PC-9 (cell line): ENCODE measurements around the gene LAGE3. TPM values are rescaled to one million over a fixed set of nuclear protein-coding genes. Genes with fewer than 3 reads are reported as not detected.
A peak's percentile ranks its signal among the peaks of the same experiment; 100 is the strongest.

Experiments used
- BruUV-seq: library from RNA; stranded (reverse); fragments of 400-500 nt; replicated peaks from 2 replicates; lab custom pipeline; 2021; lab: Mats Ljungman, UMichigan
- CTCF ChIA-PET: fragments of 300-600 bp; sonication (Branson Sonifier 250); formaldehyde crosslinking; loops from one replicate; lab custom pipeline; 2022; ENCODE audit warnings: antibody characterized with exemption; lab: Charles Lee
- POLR2A ChIA-PET: fragments of 300-600 bp; sonication (Branson Sonifier 250); formaldehyde crosslinking; loops from one replicate; lab custom pipeline; 2022; ENCODE audit warnings: antibody characterized with exemption; ENCODE audit not compliant: unreplicated experiment; lab: Charles Lee
- DNase-seq, 2 experiments: peaks; one replicate each; pipeline versions ENCODE4 v3.0.0 to v3.0.0-alpha.2; 2015 to 2022; ENCODE audit warnings: mixed read lengths in 1 of 2
- H2AFZ ChIP-seq: fragments of 200-600 bp; sonication (generic); 2 replicates; pipeline ENCODE4 v1.8.1; 2017; ENCODE audit warnings: antibody characterized with exemption
- H3F3A ChIP-seq: fragments of 200-600 bp; sonication (generic); 2 replicates; pipeline ENCODE4 v1.8.1; 2017; ENCODE audit warnings: antibody characterized with exemption, mild to moderate bottlenecking, low read depth; ENCODE audit not compliant: insufficient read depth
- H3K27ac ChIP-seq: fragments of 200-600 bp; sonication (generic); 2 replicates; pipeline ENCODE4 v1.6.1; 2016; ENCODE audit warnings: mixed run types
- H3K27me3 ChIP-seq: fragments of 200-600 bp; sonication (generic); 2 replicates; pipeline ENCODE4 v1.6.1; 2016; ENCODE audit warnings: low read depth, mixed run types; ENCODE audit not compliant: insufficient read depth
- H3K36me3 ChIP-seq: fragments of 200-600 bp; sonication (generic); 2 replicates; pipeline ENCODE4 v1.6.1; 2016; ENCODE audit warnings: low read depth, mixed run types
- H3K4me1 ChIP-seq: fragments of 200-600 bp; sonication (generic); replicated peaks from 2 replicates; pipeline ENCODE4 v1.6.1; 2016; ENCODE audit warnings: mixed run types; ENCODE audit not compliant: insufficient read depth
- H3K4me2 ChIP-seq: fragments of 200-600 bp; sonication (generic); 2 replicates; pipeline ENCODE4 v1.6.1; 2017; ENCODE audit warnings: mixed run types
- H3K4me3 ChIP-seq: fragments of 200-600 bp; sonication (generic); 2 replicates; pipeline ENCODE4 v1.6.1; 2016; ENCODE audit warnings: mixed run types
- H3K79me2 ChIP-seq: fragments of 200-600 bp; sonication (generic); 2 replicates; pipeline ENCODE4 v1.6.1; 2017; ENCODE audit warnings: low read depth, mixed run types
- H3K9me2 ChIP-seq: fragments of 200-600 bp; sonication (generic); 2 replicates; pipeline ENCODE4 v1.8.1; 2017; ENCODE audit warnings: mild to moderate bottlenecking; ENCODE audit not compliant: insufficient read depth
- H3K9me3 ChIP-seq: fragments of 200-600 bp; sonication (generic); 2 replicates; pipeline ENCODE4 v1.8.1; 2016; ENCODE audit warnings: low read depth; ENCODE audit not compliant: insufficient read depth
- H4K20me1 ChIP-seq: fragments of 200-600 bp; sonication (generic); 2 replicates; pipeline ENCODE4 v1.8.1; 2017; ENCODE audit not compliant: insufficient read depth
- CTCF ChIP-seq: fragments of 200-600 bp; sonication (generic); conservative IDR thresholded peaks from 2 replicates; pipeline ENCODE4 v1.6.1; 2017; ENCODE audit warnings: mixed run types, antibody characterized with exemption, mild to moderate bottlenecking, moderate library complexity
- EZH2 ChIP-seq: fragments of 200-600 bp; sonication (generic); IDR thresholded peaks from 2 replicates; pipeline ENCODE4 v1.8.0; 2017; ENCODE audit warnings: antibody characterized with exemption, low read depth
- intact Hi-C: fragments of 100-400 bp; cut with micrococcal nuclease; formaldehyde crosslinking; loops from one replicate; pipeline ENCODE4 v1.10.0; 2022; ENCODE audit not compliant: unreplicated experiment
- total RNA-seq: library from RNA; stranded (reverse); gene quantifications from 2 replicates; pipeline ENCODE4 v1.2.3, GENCODE V29; 2021

Gene LAGE3
- total RNA-seq, 1 experiment from 2014 or later, result 63.9 TPM

- Histone ChIP-seq H3K4me1 (no peaks in the 10 kb centered on the region), H3K79me2 (peaks cover 10% of the 10 kb centered on the region), H3K36me3 (no peaks in the 10 kb centered on the region), H2AFZ (no peak overlapping the region), H3K4me2 (no peak overlapping the region), H3K9me2 (no peaks in the 10 kb centered on the region), H3K4me3 (no peak overlapping the region), H3F3A (peaks cover 13% of the 10 kb centered on the region; the same call in 1 of the 2 replicates), H4K20me1 (no peaks in the 10 kb centered on the region), H3K9me3 (no peaks in the 10 kb centered on the region), H3K27ac (no peak overlapping the region), H3K27me3 (no peaks in the 10 kb centered on the region)
- DNase-seq, result no peak
- TF ChIP-seq CTCF (no peak), EZH2 (no peak)
- intact Hi-C loops, result no loop called here
- ChIA-PET CTCF (no interaction called here), POLR2A (no interaction called here)
- TSS peak; percentile 5 for BruUV-seq
These were observed 33.3 kb downstream of the LAGE3 start for GRCh38 chrX:154445776-154446175.

GRCh38 chrX:154444755-154445246 lies 34.3 kb downstream of the LAGE3 start:
- TF ChIP-seq EZH2, result no peak
- TF ChIP-seq CTCF, result no peak
- H4K20me1 ChIP-seq, result no peaks in the 10 kb centered on the region
- no peaks in the 10 kb centered on the region for H3K9me3 ChIP-seq
- no peaks in the 10 kb centered on the region for H3K36me3 ChIP-seq
- CTCF ChIA-PET, result no interaction called here
- no TSS peak for BruUV-seq
- H3K27me3 ChIP-seq, result no peaks in the 10 kb centered on the region
- H2AFZ ChIP-seq, result peak overlapping the region; percentile 79
- H3K79me2 ChIP-seq, result peaks cover 10% of the 10 kb centered on the region
- no peak overlapping the region for H3K27ac ChIP-seq
- DNase-seq, result no peak
- no peaks in the 10 kb centered on the region for H3K4me1 ChIP-seq
- H3K4me3 ChIP-seq, result peak overlapping the region; percentile 72
- intact Hi-C loops, result loop anchor here (5.0 kb wide), 1 partner anchor 48 kb away; the partner anchor contains the start of gene RPL10
- H3F3A ChIP-seq, result peaks cover 13% of the 10 kb centered on the region; the same call in 1 of the 2 replicates
- POLR2A ChIA-PET, result interaction anchor here (0.6 kb wide), 2 partner anchors 96 to 558 kb away, joined by 3 to 4 read pairs; no protein-coding TSS in a partner anchor
- no peaks in the 10 kb centered on the region for H3K9me2 ChIP-seq
- H3K4me2 ChIP-seq, result peak overlapping the region; percentile 82

GRCh38 chrX:154443992-154444754 lies 34.9 kb downstream of the LAGE3 start, which contains the start of gene FAM50A:
Gene FAM50A (plus strand): TSS chrX:154444141. CDS start chrX:154444236, 95 bp downstream.
- H3K9me3 ChIP-seq, result no peaks in the 10 kb centered on the region
- DNase-seq, result peak in 1 of 2 experiments; percentile 77
- H3K4me2 ChIP-seq, result peak within 1 kb of the TSS; percentile 82
- no peaks in the 10 kb centered on the region for H3K4me1 ChIP-seq
- ChIA-PET POLR2A (interaction anchor here (0.6 kb wide), 1 partner anchor 97 kb away, joined by 4 read pairs; no protein-coding TSS in a partner anchor), CTCF (no interaction called here)
- intact Hi-C loops, result loop anchor here (5.0 kb wide), 1 partner anchor 47 kb away; the partner anchor contains the start of gene RPL10
- H3K27me3 ChIP-seq, result no peaks in the 10 kb centered on the region
- no peak for TF ChIP-seq CTCF
- TF ChIP-seq EZH2, result no peak
- H3K36me3 ChIP-seq, result no peaks in the 10 kb centered on the region
- H3F3A ChIP-seq, result peaks cover 13% of the 10 kb centered on the region; the same call in 1 of the 2 replicates
- no peak within 1 kb of the TSS for H3K27ac ChIP-seq
- H2AFZ ChIP-seq, result peak within 1 kb of the TSS; percentile 79
- peak within 1 kb of the TSS; percentile 72 for H3K4me3 ChIP-seq
- no TSS peak for BruUV-seq
- no peaks in the 10 kb centered on the region for H3K9me2 ChIP-seq
- peaks cover 10% of the 10 kb centered on the region for H3K79me2 ChIP-seq
- no peaks in the 10 kb centered on the region for H4K20me1 ChIP-seq
